Right atrium auricular region (tissue), 2 donors: ENCODE data around the gene TUB. TPM values are rescaled to one million over a fixed set of nuclear protein-coding genes. Genes with fewer than 3 reads are reported as not detected.

Experiments
- DNase-seq: peaks from one replicate; pipeline ENCODE4 v3.0.0-alpha.2; 2019; ENCODE audit warnings: low spot score
- H3K27ac ChIP-seq, 2 donors: fragments of 200-600 bp; sonication (generic); 1 replicate in 1 of 2; 2 replicates in 1 of 2; pipeline ENCODE4 v1.5.1; 2016 to 2019
- H3K27me3 ChIP-seq, 2 donors: fragments of 200-600 bp; sonication (generic); one replicate each; pipeline versions ENCODE4 v1.5.1 to v1.6.0; 2017 to 2019
- H3K36me3 ChIP-seq: fragments of 200-600 bp; sonication (generic); one replicate; pipeline ENCODE4 v1.5.1; 2016
- H3K4me1 ChIP-seq, 2 donors: fragments of 200-600 bp; sonication (generic); one replicate each; pipeline versions ENCODE4 v1.5.1 to v1.6.0; 2017 to 2019
- H3K4me3 ChIP-seq, 2 donors: fragments of 200-600 bp; sonication (generic); 1 replicate in 1 of 2; 2 replicates in 1 of 2; pipeline ENCODE4 v1.5.1; 2017 to 2019; ENCODE audit warnings: mild to moderate bottlenecking in 1 of 2, moderate library complexity in 1 of 2
- H3K9me3 ChIP-seq, 2 donors: fragments of 200-600 bp; sonication (generic); one replicate each; pipeline ENCODE4 v1.5.1; 2019
- total RNA-seq, 2 donors: library from RNA; depleted of rRNA; stranded (reverse); fragments of >200 nt; gene quantifications; one replicate each; pipeline ENCODE4 v1.1.0, GENCODE V29; 2016
- TF ChIP-seq, protein P1 (sequence below), 2 donors: fragments of 200-600 bp; sonication (generic); IDR thresholded peaks; one replicate each; pipeline ENCODE4 v1.5.1; 2019; ENCODE audit warnings: antibody characterized with exemption in 2 of 2

The TUB gene
- total RNA-seq, 2 donors from 2014 or later: 11.3 to 22.9 TPM

DNA sequence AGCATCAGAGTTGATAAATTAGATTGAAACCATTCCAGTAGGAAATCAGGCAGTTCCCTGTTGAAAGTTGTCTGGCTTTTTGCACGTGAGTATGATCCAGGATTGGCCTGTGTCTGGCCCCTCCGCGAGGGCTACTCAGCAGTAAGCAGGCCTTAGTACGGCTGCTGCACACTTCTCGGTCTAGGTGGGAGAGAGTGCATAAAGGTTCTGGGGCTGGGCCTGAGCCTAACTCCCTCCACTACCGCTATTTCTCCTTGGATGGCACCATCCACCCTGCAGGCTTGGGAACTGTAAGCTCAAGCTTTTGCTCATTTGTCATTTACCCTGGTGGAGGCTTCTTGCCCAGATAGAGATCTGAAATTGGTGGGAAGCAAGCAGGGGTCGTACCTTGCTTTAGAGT, 22.0 kb downstream of the TUB start:
- Histone ChIP-seq H3K9me3 (no peaks in the 10 kb centered on the region), H3K27ac (no peak overlapping the region), H3K4me3 (no peak overlapping the region), H3K27me3 (no peaks in the 10 kb centered on the region), H3K4me1 (peaks cover 0 to 4% of the 10 kb centered on the region in 2 donors), H3K36me3 (peaks cover 35% of the 10 kb centered on the region)
- no peak for DNase-seq
- TF ChIP-seq, protein P1, sequence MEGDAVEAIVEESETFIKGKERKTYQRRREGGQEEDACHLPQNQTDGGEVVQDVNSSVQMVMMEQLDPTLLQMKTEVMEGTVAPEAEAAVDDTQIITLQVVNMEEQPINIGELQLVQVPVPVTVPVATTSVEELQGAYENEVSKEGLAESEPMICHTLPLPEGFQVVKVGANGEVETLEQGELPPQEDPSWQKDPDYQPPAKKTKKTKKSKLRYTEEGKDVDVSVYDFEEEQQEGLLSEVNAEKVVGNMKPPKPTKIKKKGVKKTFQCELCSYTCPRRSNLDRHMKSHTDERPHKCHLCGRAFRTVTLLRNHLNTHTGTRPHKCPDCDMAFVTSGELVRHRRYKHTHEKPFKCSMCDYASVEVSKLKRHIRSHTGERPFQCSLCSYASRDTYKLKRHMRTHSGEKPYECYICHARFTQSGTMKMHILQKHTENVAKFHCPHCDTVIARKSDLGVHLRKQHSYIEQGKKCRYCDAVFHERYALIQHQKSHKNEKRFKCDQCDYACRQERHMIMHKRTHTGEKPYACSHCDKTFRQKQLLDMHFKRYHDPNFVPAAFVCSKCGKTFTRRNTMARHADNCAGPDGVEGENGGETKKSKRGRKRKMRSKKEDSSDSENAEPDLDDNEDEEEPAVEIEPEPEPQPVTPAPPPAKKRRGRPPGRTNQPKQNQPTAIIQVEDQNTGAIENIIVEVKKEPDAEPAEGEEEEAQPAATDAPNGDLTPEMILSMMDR (IDR thresholded peaks at IDR 0.05): no peak

DNA sequence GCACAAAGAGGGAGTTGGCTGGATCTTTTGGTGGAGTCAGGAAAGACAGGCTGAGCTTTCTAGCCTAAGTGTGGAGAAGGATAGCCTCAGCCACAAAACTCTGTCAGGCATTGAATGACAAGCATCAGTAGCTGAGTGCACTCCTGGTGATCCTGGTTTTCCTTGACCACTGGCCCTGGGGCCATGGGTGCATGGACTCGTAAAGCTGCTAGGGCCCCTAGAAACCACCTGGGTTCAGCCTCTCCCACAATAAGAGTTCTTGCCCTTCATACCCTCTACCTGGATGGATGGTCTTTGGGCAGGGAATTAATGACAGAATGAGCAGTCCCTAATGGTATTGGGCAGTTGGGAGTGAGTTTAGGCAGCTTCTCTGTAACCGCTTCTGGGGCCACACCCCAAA, 22.9 kb downstream of the TUB start:
- DNase-seq: peak; percentile 36
- peaks cover 30% of the 10 kb centered on the region for H3K36me3 ChIP-seq
- H3K27ac ChIP-seq: no peak overlapping the region
- TF ChIP-seq, protein P1 (IDR thresholded peaks at IDR 0.05): no peak
- H3K9me3 ChIP-seq: no peaks in the 10 kb centered on the region
- no peaks in the 10 kb centered on the region for H3K27me3 ChIP-seq
- H3K4me1 ChIP-seq: peaks cover 0 to 4% of the 10 kb centered on the region in 2 donors
- H3K4me3 ChIP-seq: no peak overlapping the region

DNA sequence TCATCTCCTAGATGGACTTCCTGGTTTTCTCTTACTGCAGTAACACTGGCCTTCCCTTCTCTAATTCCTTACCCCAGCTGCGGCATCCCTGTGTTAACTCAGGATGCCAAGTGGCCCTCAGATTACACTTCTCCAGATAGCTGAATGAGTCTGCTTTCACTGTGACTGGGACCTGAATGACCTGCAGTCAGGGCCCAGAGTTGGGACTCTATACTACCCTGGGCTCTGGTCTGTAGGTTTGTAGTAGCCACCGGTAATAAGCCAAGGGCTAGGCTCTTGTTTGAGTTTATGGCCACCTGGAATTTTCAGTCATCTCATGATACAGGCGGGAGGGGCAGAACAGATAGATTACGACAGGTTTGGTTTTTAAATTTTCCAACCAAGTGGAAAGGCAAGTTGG, 24.1 kb downstream of the TUB start:
- Histone ChIP-seq H3K4me3 (no peak overlapping the region), H3K9me3 (no peaks in the 10 kb centered on the region), H3K27ac (no peak overlapping the region), H3K36me3 (peaks cover 20% of the 10 kb centered on the region), H3K27me3 (no peaks in the 10 kb centered on the region), H3K4me1 (peaks cover 0 to 4% of the 10 kb centered on the region in 2 donors)
- DNase-seq: no peak
- TF ChIP-seq, protein P1 (IDR thresholded peaks at IDR 0.05): no peak

DNA sequence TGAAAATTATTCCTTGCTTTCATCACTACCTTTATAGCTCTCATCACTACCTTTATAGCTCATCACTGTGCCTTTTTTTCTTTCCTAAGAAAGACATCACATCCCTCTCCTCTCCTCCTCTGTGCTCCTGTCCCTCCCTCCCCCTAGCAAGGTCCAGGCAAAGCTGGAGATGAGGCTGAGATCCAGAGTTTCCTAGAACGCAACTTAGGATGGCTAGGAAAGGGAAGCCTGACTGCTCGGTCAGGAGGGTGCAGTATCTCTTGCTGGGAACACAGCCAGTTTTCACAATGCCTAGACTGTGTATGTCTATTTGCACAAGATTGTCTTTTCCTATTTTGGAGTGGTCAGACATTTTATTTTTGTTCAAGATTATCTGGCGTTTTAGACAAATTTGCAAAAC, 24.7 kb downstream of the TUB start:
- Histone ChIP-seq H3K27me3 (no peaks in the 10 kb centered on the region), H3K4me1 (peaks cover 0 to 4% of the 10 kb centered on the region in 2 donors), H3K27ac (no peak overlapping the region), H3K36me3 (peaks cover 19% of the 10 kb centered on the region), H3K9me3 (no peaks in the 10 kb centered on the region), H3K4me3 (no peak overlapping the region)
- no peak for DNase-seq
- TF ChIP-seq, protein P1 (IDR thresholded peaks at IDR 0.05): no peak

DNA sequence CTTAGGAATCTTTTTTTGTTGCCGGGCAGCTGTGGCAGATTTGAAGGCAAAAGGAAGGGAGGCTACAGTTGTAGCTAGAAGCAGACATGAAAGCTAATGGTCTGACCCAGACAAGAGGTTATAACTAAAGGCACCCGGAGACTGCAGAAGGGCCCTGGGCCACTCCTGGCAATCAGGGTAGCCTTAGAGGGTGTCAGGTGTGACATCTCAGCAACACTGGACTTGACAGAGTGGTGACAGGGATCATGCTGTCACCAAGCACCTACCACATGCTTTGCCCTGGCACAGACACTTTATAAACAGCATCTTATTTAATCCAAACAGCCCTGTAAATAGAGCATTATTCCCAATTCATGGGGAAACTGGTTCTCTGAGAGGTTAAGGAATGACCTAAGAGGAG, 25.7 kb downstream of the TUB start:
- no peaks in the 10 kb centered on the region for H3K27me3 ChIP-seq
- peak overlapping the region in 1 of 2 donors; percentile 29 for H3K27ac ChIP-seq
- TF ChIP-seq, protein P1 (IDR thresholded peaks at IDR 0.05): no peak
- H3K9me3 ChIP-seq: no peaks in the 10 kb centered on the region
- H3K4me3 ChIP-seq: no peak overlapping the region
- peaks cover 16% of the 10 kb centered on the region for H3K36me3 ChIP-seq
- no peak for DNase-seq
- H3K4me1 ChIP-seq: peaks cover 0 to 4% of the 10 kb centered on the region in 2 donors

DNA sequence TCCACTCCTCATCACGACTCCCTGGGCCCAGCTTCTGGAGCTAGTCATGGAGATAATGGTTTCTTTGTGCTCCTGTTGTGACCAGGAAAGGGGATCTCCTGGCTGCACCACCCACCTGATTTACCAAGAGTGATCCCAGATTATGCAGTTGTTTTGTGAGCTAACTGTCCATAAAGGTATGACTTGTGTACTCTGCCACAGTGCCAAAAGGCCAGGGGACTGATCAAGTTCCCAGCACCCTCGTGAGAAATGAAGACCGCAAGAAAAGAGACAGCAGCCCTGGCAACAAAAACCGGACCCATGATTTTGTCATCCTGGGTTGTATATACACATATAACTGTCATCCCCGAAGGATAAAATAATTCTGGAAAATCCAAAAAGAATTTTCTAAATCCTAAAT, 26.6 kb downstream of the TUB start:
- H3K4me1 ChIP-seq: peaks cover 0 to 4% of the 10 kb centered on the region in 2 donors
- H3K27ac ChIP-seq: no peak overlapping the region
- no peaks in the 10 kb centered on the region for H3K27me3 ChIP-seq
- no peaks in the 10 kb centered on the region for H3K9me3 ChIP-seq
- TF ChIP-seq, protein P1 (IDR thresholded peaks at IDR 0.05): no peak
- no peak overlapping the region for H3K4me3 ChIP-seq
- peaks cover 7% of the 10 kb centered on the region for H3K36me3 ChIP-seq
- no peak for DNase-seq
